ENCODE measurements around the gene LRRC26. TPM values are rescaled to one million over a fixed set of nuclear protein-coding genes. Genes with fewer than 3 reads are reported as not detected.
A peak's percentile ranks its signal among the peaks of the same experiment; 100 is the strongest.

LRRC26 gene
- total RNA-seq, 6 experiments from 2014 or later = 0.17 to 0.18 TPM; not detected in 4

DNA sequence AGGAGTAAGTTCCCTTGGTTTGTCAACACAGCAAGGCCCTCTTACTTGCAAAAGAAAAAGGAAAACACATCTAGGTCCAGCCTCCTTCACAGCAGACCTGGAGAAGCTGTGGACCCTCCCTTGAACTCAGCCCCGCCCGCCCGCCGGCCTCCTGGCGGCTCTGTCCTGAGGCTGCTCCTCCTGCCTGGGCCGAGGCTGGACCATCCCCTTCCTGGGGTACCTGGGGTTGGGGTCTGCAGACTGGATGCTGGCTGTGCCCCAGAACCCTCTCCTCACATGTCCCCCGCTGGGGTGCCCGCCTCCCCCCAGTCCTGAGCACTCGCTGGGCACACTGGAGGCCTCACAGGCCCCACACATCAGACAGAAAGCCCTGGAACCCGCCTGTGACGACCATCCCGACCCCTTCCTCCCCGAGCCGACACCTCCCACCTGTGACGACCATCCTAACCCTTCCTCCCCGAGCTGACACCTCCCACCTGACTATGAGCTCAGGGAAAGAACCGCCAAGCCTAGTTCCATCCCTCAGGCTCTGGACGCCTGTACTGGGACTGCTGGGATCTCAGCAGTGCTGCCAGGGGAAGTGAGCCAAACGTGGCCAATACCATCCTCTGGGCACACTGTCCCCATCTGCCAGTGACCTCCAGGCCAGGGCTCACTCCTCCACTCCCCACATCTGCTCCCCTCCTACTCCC lies 9.2 kb upstream of the LRRC26 start:
- no peaks in the 10 kb centered on the region for H3K9me3 ChIP-seq
- ATAC-seq (no peak), DNase-seq (no peak)
- intact Hi-C loops (cut with DNase I) = loop anchor here in 1 of 2 donors (5.0 kb wide), 1 partner anchor 53 kb away; the partner anchor contains the start of gene SLC34A3
- no peak overlapping the region for H3K27ac ChIP-seq
- no peak overlapping the region for H3K4me3 ChIP-seq
- no peaks in the 10 kb centered on the region for H3K4me1 ChIP-seq
- peaks cover 0 to 36% (median 16%) of the 10 kb centered on the region in 4 donors for H3K36me3 ChIP-seq
- no peaks in the 10 kb centered on the region for H3K27me3 ChIP-seq
- no peak for TF ChIP-seq POLR2A (IDR thresholded peaks at IDR 0.05)
- TF ChIP-seq, protein P1, sequence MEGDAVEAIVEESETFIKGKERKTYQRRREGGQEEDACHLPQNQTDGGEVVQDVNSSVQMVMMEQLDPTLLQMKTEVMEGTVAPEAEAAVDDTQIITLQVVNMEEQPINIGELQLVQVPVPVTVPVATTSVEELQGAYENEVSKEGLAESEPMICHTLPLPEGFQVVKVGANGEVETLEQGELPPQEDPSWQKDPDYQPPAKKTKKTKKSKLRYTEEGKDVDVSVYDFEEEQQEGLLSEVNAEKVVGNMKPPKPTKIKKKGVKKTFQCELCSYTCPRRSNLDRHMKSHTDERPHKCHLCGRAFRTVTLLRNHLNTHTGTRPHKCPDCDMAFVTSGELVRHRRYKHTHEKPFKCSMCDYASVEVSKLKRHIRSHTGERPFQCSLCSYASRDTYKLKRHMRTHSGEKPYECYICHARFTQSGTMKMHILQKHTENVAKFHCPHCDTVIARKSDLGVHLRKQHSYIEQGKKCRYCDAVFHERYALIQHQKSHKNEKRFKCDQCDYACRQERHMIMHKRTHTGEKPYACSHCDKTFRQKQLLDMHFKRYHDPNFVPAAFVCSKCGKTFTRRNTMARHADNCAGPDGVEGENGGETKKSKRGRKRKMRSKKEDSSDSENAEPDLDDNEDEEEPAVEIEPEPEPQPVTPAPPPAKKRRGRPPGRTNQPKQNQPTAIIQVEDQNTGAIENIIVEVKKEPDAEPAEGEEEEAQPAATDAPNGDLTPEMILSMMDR (IDR thresholded peaks at IDR 0.05) = no peak
- WGBS (ENCODE audit: insufficient coverage, low coverage, low lambda C conversion rate, missing lambda C conversion rate) = 85% methylated on average over 12 of the region's 19 CpGs

DNA sequence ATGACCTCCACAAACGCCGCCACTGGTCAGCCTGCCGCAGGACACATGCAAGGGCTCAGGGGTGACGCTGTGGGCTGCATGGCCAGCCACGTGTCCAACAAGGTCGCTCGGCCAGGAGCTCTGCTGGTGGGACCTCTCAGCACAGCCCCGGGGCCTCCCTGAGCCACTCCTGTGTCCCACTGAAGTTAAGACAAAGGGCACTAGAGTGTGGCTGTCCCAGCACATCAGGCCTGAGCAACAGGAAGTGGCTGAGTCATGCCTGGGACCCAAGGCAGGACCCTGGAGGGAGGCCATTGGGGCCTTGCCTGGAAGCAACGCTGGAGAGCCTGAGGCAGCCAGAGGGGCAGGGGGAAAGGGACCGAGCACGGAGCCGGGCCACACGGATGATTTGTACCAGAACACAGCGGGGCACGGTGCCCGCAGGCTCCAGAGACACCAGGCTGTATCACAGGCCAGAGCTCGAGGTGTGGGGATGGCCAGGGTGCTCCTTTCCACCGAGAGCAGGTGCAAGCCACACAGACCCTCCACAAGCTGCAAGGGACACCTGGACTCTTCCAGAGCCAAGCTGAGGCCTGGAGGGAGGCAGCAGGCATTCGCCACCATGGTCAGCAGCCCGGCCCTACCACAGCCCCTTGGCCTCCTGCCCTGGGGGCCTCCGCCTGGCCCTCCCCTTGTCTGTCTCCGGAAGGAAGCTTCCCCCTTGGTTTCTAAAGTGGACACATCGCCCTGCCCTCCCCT lies 8.5 kb upstream of the LRRC26 start:
- TF ChIP-seq POLR2A (IDR thresholded peaks at IDR 0.05) = no peak
- TF ChIP-seq, protein P1 (IDR thresholded peaks at IDR 0.05) = no peak
- Histone ChIP-seq H3K4me3 (no peak overlapping the region), H3K9me3 (no peaks in the 10 kb centered on the region), H3K36me3 (peaks cover 0 to 32% (median 13%) of the 10 kb centered on the region in 4 donors), H3K27ac (no peak overlapping the region), H3K27me3 (no peaks in the 10 kb centered on the region), H3K4me1 (no peaks in the 10 kb centered on the region)
- ATAC-seq (peak in 2 of 4 donors; percentile 4 to 13), DNase-seq (no peak)
- intact Hi-C loops (cut with DNase I) = loop anchor here in 1 of 2 donors (5.0 kb wide), 1 partner anchor 54 kb away; the partner anchor contains the start of gene SLC34A3
- no CpG with 5 or more reads among the region's 23 CpGs for WGBS (ENCODE audit: insufficient coverage, low coverage, low lambda C conversion rate, missing lambda C conversion rate)

DNA sequence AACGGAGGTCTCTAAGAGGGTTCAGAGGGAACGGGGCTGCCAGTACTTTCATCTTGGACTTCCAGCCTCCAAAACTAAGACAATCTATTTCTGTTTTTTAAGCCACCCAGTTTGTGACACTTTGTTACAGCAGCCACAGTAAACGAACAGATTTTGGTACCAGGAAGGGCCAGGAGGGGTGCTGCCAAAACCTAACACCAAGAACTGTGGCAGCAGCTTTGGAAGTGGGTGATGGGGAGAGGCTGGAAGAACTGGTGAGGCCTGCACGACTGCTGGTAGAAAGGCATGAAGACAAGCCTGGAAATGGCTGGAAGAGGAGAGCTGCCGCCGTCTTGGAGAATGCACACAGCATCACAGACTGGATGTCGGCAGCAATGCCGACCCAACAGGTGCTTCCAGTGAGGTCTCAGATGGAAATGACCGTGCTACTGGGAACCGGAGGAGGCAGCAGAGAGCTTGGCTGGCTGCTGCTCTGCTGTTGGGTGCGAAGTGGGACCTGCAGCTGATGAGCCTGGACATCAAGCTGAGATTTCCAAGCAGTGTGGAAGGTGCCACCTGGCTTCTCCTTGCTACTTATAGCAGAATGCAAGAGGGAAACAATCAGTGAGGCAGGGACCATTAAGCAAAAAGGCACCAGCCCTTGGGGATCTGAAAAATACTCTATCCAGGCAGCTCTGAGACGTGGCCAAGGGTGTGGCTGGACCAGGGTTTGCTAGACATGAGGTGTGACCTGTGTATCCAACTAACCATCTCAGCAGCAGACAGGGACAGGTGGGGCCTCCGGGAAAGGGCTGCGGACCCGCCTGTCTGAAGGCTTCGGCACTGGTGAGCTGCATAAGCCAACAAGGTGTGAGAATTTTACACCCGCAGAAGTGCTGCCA lies 6.7 kb upstream of the LRRC26 start:
- Histone ChIP-seq H3K36me3 (peaks cover 0 to 18% (median 8%) of the 10 kb centered on the region in 4 donors), H3K4me1 (no peaks in the 10 kb centered on the region), H3K9me3 (no peaks in the 10 kb centered on the region), H3K27ac (no peak overlapping the region), H3K4me3 (no peak overlapping the region), H3K27me3 (no peaks in the 10 kb centered on the region)
- intact Hi-C loops (cut with DNase I) = loop anchor here in 1 of 2 donors (5.0 kb wide), 1 partner anchor 56 kb away; the partner anchor contains the start of gene SLC34A3
- DNase-seq (no peak), ATAC-seq (peak; percentile 55 to 79 (median 73))
- 43% methylated on average over 11 of the region's 17 CpGs for WGBS (ENCODE audit: insufficient coverage, low coverage, low lambda C conversion rate, missing lambda C conversion rate)
- no peak for TF ChIP-seq POLR2A (IDR thresholded peaks at IDR 0.05)
- TF ChIP-seq, protein P1 (IDR thresholded peaks at IDR 0.05) = peak; percentile 45 to 58 (median 52)

DNA sequence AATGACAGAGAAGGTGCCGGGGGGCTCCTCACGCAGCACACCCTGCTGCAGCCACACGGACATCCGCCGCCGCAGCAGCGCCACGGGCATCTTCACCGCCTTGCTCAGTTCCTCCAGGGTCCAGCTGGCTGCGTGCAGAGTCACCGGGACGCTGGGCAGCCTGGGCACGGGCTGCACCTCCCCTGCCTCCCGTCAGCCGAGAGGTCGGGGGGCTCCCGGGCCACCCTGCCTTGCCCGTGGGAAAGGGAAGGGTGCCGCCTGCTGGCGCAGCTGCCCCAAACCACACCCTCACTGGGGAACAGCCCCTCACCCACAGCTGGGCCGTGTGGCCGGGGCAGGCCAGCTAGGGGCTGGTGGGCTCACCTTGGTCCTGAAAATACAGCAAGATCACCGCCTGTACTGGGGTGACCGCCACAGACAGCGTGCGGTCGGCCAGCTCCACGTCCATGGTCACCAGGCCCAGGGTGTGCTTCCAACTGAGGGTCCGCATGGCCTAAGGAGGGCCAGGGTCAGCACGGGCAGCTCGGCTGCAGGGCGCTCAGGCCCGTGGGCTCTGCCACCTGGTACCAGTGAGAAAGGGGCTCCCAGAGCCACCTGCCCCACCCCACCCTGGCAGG lies 5.6 kb upstream of the LRRC26 start:
- H3K36me3 ChIP-seq = peaks cover 0 to 10% (median 6%) of the 10 kb centered on the region in 4 donors
- no CpG with 5 or more reads among the region's 33 CpGs for WGBS (ENCODE audit: insufficient coverage, low coverage, low lambda C conversion rate, missing lambda C conversion rate)
- H3K9me3 ChIP-seq = no peaks in the 10 kb centered on the region
- no peak overlapping the region for H3K27ac ChIP-seq
- intact Hi-C loops (cut with DNase I) = loop anchor here in 1 of 2 donors (5.0 kb wide), 1 partner anchor 57 kb away; the partner anchor contains the start of gene SLC34A3
- H3K4me1 ChIP-seq = no peaks in the 10 kb centered on the region
- TF ChIP-seq, protein P1 (IDR thresholded peaks at IDR 0.05) = no peak
- TF ChIP-seq POLR2A (IDR thresholded peaks at IDR 0.05) = no peak
- H3K27me3 ChIP-seq = peaks cover 0 to 4% of the 10 kb centered on the region in 2 donors
- ATAC-seq (no peak), DNase-seq (no peak)
- H3K4me3 ChIP-seq = no peak overlapping the region

Measured in right lobe of liver (tissue), 6 donors.